Muscle of back (tissue), 11 donors: ENCODE results near the gene SLC25A33. TPM values are rescaled to one million over a fixed set of nuclear protein-coding genes. Genes with fewer than 3 reads are reported as not detected.
A peak's percentile ranks its signal among the peaks of the same experiment; 100 is the strongest.
"Not testable (repeated sequence)": the region's sequence is repeated elsewhere in the genome, so short reads cannot be mapped to it uniquely, and the experiment has no call there.

Experiments
- DNase-seq, 3 donors: peaks; one replicate each; pipeline versions ENCODE4 v3.0.0 to v3.0.0-alpha.2; 2013
- polyA plus RNA-seq, 10 donors: library from polyadenylated mRNA; unstranded; fragments of 120-200 nt; gene quantifications; one replicate each; pipeline ENCODE4 v1.2.1, GENCODE V29; 2013; ENCODE audit not compliant: insufficient read length in 10 of 10

SLC25A33 gene
- polyA plus RNA-seq, 10 donors, result 1.3 to 2.1 (median 1.4) TPM

- no peak for DNase-seq
Observed at GRCh38 chr1:9537863-9538668, 1.2 kb upstream of the SLC25A33 start.

GRCh38 chr1:9538669-9539164 lies 548 bp upstream of the SLC25A33 start:
- no peak for DNase-seq

- DNase-seq, result peak; percentile 19 to 83 (median 57)
Observed at GRCh38 chr1:9539829-9540550, 725 bp downstream of the SLC25A33 start.

DNA sequence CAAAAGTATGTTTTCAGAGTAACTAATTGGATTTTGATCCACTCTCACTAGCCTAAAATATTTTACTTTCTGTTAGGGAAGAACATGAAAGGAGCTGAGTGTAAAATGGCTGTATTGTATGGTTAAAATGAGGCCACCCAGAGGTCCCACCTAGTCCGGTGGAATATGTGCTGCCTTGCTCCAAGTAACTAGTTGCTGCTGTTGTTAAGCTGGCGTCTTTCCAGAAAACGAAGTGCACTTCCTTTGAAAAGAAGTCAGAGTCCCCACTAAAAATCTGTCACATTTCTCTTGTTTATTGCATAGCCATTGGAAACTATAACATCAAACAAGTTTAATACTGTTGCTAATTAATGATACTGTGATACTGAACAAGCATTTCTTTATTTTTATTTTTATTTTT lies 3.2 kb downstream of the SLC25A33 start:
- peak; percentile 39 to 69 (median 54) for DNase-seq

- no peak for DNase-seq
Observed at GRCh38 chr1:9544926-9545325, 5.7 kb downstream of the SLC25A33 start.

DNA sequence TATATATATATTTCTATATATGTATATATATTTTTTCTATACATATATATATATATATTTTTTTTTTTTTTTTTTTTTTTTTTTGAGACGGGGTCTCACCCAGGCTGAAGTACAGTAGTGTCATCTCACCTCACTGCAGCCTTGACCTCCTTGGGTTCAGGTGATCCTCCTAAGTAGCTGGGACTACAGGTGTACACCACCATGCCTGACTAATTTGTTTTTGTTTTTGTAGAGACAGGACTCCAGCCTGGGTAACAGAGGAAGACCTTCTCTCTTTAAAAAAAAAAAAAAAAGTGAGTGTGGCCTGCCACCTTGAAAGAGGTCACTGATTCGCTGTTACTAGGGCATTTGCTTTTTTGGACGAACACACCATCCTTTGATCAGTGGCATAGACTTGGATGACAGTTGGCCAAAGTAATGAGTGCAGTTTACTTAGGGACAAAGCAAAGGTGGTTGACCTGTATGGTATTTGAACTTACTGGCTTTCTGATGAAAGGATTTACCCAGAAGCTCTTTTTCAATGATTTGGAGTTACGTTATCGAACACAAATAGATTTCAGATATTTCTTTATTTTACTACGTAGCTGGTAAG lies 10.8 kb downstream of the SLC25A33 start:
- no peak for DNase-seq

DNA sequence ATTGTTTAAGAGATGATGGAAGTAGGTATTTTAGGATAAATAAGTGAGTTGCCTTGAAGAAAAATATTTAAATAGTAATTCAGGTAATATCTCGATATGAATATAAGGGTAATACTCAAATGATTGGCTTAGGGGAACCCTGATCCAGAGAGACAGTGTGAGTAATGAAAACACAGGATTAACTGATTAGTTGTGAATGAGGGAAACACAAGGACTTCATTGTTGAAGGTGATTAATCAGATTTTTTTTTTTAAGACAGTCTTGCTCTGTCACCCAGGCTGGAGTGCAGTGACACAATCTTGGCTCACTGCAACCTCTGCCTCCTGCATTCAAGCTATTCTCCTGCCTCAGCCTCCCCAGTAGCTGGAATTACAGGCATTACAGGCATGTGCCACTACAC lies 12.7 kb downstream of the SLC25A33 start:
- DNase-seq, result no peak

DNA sequence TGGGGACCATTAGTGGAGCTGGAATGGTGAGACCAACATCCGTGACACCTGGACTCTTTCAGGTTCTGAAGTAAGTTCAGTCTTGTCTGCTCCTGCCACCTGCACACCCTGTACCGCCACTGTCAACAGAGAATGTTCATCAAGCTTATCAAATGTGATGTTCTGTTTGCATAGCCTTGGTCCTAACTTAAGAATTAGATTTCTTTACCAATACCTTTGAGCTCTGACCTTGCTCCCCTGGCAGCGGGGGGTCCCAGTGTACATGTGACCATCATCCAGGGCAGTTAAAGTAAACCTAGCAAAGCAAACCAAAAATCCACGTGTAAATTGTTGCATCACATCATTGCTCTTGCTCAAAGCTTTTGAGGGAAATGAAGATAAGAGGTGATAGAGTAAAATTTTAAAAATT lies 14.5 kb downstream of the SLC25A33 start:
- no peak for DNase-seq

DNA sequence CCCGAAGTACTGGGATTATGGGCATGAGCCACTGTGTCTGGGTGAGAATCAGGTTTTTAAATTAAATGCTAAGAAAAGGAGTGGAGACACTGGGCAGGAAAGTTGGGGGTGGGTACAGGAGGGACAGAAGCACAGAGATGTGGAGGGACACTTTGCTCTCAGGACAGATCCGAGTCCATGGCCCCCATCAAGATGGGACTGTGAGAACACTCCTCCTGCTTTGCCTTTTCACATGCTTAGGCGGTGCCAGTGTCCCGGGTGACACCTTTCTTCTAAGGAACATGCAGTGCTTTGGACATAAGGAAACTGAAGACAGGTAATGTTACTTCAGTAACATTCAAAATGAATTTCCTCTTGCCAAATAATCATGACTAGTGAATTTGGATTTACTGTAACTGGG lies 16.7 kb downstream of the SLC25A33 start:
- no peak for DNase-seq

- DNase-seq, result no peak
Observed at GRCh38 chr1:9557624-9558023, 18.4 kb downstream of the SLC25A33 start.

GRCh38 chr1:9558271-9558945 lies 19.1 kb downstream of the SLC25A33 start:
- no peak for DNase-seq

DNA sequence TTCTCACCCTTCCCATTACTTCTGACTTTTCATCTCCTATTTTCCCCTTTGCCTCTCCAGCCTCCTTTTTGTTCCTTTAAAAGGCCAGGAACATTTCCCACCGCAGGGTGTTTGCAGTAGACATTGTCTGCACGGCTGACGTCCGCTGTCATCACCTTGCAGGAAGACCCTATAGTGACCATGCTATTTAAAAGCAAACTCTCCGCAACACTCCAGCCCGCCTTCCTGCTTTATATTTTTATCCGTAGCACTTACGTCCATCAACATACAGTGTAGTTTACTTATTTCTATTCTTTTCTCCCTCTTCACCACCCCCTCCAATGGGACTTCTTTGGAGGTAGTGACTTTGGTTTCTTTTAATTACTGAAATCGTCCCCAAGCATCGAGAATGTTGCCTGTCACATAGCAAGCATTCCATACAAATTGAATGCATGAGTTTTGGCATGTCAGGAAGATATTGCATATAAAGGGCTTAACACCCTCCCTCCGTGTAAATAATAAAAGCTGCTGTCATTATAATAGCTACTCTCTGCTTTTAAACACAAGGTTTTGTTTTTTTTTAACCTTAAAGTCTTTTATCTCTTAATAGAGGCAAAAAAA lies 19.8 kb downstream of the SLC25A33 start:
- no peak for DNase-seq

GRCh38 chr1:9559673-9560072 lies 20.4 kb downstream of the SLC25A33 start:
- DNase-seq, result no peak

DNA sequence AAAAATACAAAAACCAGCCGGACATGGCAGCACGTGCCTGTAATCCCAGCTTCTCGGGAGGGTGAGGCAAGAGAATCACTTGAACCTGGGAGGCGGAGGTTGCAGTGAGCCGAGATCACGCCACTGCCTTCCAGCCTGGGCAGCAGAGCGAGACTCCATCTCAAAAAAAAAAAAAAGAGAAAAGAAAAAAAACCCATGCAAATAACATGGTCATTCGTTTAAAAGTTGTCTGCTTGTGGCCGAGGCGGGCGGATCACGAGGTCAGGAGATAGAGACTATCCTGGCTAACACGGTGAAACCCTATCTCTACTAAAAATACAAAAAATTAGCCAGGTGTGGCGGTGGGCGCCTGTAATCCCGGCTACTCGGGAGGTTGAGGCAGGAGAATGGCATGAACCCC lies 20.8 kb downstream of the SLC25A33 start:
- DNase-seq, result not testable (repeated sequence)

DNA sequence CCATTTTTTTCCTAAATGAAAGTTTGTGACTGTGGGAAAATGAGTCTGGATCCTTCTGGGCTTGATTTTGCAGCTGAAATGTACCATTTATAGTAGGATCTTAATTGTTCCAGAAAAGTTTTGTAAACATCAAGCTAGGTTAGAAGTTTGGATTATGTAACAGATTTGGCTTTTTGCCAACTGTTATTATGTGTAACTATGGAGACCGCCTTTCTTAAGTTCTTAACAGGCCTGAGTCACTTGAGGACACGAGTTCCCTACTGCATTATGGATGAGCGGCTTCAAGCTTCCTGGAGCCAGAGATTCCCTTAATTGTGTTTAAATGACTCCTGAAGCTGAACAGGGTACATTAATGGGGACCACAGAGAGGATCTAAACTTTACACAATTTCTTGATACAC lies 22.2 kb downstream of the SLC25A33 start:
- peak; percentile 65 to 78 (median 67) for DNase-seq

DNA sequence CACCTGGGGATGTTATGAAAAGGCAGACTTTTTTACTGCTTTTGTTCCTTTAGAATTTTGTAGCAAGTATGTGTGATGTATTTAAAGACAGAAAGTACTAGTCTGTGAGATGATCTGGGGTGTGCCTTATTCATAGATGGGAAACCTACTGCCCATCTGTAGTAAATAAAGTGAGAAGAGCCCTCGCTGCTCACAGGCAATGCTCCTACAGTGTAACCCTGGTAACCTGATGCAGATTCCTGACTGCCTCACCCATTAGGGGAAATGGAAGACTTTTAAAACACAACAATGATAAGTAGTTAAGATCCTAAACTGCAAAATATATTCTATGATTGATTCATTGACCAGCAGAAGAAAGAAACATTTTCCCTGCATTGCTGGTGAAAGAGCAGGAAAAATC lies 30.0 kb downstream of the SLC25A33 start:
- DNase-seq, result no peak

GRCh38 chr1:9570886-9571529 lies 31.7 kb downstream of the SLC25A33 start:
- not testable (repeated sequence) for DNase-seq

GRCh38 chr1:9573723-9574122 lies 34.5 kb downstream of the SLC25A33 start:
- peak in 1 of 3 donors; percentile 47 for DNase-seq

GRCh38 chr1:9575486-9575885 lies 36.2 kb downstream of the SLC25A33 start:
- DNase-seq, result no peak

GRCh38 chr1:9576903-9577302 lies 37.6 kb downstream of the SLC25A33 start:
- DNase-seq, result no peak

DNA sequence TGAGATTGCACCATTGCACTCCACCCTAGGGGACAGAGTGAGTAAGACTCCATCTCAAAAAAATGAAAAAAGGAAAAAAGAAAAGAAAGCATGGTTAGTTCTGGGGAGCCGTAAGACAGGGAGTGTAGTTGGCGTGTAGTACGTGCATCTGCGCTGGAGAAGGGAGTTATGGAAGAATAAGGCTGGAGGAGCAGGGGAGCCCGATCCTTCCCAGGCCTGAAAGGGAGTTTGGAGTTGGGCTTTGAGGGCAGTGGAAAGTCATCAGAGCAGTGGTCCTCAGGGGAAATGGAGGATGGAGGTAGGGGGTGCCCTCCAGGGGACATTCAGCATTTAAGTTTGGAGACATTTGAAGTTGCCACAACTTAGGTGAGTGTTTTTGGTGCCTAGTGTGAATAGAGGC lies 38.2 kb downstream of the SLC25A33 start:
- no peak for DNase-seq
